Germinal center (tissue), 1 donor: ENCODE measurements around the gene OR5J2.
"Not testable (repeated sequence)": the region's sequence is repeated elsewhere in the genome, so short reads cannot be mapped to it uniquely, and the experiment has no call there.

Experiments
- DNase-seq: peaks from one replicate; pipeline ENCODE4 v3.0.0; 2012; ENCODE audit warnings: mixed read lengths, low spot score

The OR5J2 gene

DNA sequence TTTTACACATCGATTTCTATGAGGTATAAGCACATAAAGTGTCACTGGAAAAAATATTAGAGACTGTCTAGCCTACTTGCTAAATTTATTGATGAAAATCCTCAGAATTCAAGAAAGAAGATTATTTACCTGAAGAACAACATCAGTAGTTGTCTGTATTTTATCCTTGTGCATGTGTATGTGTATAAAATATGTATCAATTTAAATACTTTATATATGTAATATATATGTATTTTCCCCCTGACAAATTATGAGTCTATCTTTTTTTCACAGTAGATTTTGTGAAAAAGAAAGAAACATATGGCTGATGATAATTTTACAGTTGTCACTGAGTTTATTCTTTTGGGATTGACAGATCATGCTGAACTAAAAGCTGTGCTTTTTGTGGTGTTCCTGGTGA, at the start of gene OR5J2:
OR5J2 (plus strand) TSS at position 301 of the 400 bp plus-strand sequence; CDS start at position 301, 0 bp downstream.
- DNase-seq, result no peak

DNA sequence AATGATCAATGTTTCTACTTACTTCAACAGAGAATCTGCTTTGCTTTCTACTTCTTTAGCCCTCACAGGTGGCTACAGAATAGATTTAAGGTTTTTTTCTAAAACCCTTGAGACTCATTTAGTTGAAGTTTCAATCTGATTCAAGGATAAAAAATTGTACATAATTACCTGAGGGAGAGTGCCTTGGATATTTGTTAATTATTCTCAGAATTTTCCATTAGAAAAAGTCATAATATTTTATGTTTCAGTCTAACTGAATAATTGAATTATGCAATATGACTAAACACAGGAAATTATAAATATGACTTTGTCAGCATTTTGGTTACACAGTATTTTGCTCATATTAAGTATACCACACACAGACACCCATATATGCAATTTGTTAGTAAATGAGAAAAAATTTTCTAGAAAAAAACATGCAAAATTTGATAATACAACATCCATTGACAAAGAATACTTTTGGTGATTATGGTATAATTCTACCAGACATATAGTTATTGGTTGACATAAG, 36.2 kb upstream of the OR5J2 start, which contains the start of gene OR8J3:
OR8J3 (minus strand) TSS at position 51 of the 511 bp plus-strand sequence. CDS start 2,483 bp downstream, outside the sequence.
- DNase-seq, result no peak

DNA sequence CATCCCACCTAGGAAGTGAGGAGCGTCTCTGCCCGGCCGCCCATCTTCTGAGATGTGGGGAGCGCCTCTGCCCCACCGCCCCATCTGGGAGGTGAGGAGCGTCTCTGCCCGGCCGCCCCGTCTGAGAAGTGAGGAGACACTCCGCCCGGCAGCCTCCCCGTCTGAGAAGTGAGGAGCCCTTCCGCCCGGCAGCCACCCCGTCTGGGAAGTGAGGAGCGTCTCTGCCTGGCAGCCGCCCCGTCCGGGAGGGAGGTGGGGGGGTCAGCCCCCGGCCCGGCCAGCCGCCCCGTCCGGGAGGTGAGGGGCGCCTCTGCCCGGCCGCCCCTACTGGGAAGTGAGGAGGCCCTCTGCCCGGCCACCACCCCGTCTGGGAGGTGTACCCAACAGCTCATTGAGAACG, 32.7 kb upstream of the OR5J2 start:
- not testable (repeated sequence) for DNase-seq

DNA sequence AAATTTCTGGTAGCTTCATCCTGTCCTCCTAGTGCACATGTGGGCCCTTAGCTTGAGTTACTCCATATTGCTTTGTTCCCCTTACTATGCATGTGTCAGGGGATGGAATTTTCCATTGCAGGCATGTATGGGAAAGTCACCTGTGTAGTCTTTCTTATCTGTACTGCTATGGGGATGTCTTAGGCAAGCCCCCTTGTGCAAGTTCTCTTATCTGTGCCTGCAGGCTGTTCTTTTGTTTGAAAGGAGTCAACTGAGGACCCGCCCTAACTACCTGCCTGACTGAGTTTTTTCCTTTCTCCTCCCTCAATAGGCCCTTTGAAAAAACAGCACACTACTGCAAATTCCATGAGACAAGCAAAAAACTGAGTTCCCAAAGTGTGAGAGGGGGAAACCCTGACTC, 25.0 kb upstream of the OR5J2 start:
- no peak for DNase-seq

DNA sequence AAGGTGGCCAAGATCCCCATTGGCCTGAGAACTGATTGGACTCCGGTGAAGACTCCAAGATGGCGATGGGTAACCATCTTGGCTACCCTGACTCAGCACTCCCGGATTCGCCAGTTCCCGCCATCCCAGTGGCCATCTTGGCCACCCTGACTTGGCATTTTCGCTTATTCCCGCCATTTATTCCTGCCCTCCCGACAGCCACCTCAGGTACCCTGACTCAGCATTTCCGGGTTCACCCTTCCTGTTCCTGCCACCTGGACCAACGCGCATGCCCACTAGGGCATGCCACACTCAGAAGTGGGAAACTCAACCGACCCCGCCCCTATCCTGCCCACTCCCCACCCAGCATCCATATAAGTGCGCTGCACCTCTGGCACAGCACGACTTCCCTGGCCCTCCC, 24.1 kb upstream of the OR5J2 start:
- DNase-seq, result no peak

DNA sequence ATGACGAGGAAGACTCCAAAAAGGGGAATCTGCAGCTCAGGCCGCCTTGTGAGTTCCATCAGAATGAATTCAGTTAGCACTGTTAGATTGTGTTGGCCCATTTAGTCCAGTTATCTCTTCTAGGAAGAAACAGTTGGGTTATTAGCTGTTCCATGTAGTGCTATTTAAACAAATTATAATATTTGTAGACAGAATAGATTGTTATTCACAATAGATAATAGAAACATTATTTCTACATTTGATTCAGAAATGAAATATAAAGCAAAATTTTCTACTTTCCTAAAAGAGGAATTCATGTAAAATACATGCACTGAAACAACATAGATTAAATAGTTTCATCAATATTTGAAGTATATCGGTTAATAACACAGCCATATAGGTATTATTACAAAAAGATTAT, 16.2 kb upstream of the OR5J2 start, which contains the start of gene OR8K5:
OR8K5 (minus strand) TSS at position 101 of the 400 bp plus-strand sequence; CDS start at position 101, 0 bp downstream.
- DNase-seq, result no peak

DNA sequence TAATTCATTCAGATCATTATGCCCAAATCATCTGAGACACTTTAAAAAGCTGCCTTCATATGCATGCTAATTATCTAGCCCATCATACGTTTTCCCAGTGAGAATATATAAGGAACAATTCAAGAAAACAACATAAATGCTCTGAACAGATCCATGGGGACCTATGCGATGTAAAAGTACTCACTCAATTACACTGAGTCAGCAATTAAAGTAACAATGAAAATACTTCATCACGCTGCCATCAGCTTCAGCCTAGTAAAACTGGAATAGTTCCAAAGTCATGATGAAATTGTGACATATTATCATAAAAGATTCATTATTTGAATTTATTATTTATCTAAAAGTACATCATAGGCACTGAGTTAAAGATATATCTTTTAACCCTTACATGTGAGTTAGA, 12.6 kb upstream of the OR5J2 start:
- no peak for DNase-seq

DNA sequence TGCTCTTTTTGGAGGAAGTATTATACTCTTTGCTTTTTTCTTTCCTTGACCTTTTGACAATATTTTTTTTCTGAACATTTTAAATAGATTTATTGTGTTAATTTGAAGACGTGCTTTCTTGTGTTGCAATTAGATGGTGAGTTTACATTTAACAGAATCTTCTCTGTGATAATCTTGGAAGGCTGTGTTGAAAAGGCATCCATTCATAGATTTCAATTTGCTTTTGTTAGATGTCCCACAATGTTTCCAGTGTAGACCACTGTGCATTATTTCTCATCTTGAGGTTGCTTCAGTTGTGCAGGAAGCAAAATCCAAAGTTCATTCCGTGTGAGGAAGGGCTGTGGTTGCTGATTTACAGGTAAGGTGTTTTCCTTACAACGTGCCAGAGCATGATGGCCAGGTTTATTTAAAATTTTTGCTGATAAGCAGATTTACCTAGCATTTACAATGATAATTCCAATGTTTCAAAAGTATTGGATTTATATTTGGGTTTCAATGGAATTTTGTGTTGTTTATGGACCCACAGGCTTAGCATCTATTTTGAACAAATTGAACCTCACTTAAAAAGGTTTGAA, 4.1 kb upstream of the OR5J2 start:
- DNase-seq, result no peak

DNA sequence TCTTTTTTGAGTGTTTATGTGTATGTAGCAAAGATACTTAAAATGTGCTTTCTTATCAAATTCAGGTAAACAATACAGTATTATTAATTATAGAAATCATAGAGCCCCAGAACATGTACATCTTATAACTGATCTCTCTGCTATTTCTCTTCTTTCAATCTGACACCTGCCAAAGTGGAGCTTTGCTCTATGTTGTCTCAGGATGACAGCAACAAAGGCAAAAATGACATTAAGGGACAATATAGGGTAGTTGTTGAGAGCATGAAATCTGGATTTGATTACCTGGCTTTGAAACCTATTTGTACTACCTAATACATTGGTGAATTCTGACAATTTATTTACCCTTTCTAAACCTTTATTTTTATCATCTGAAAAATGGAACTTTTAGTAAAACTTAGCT, 7.0 kb downstream of the OR5J2 start:
- DNase-seq, result no peak

DNA sequence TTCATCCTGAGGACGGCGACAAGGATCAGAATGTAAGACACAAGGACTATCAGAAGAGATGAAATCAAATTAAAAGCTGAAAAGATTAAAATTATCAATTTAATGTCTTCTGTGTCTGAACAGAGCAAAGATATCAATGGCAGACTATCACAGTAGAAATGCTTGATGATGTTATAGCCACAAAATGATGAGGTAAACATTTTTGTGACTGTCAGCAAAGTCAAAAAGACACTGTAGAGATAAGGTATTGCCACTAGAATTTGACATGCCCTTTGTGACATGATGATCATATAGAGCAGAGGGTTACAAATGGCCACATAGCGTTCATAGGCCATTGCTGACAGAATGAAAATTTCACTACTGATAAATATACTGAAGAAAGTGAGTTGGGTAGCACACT, 12.2 kb downstream of the OR5J2 start:
- no peak for DNase-seq

DNA sequence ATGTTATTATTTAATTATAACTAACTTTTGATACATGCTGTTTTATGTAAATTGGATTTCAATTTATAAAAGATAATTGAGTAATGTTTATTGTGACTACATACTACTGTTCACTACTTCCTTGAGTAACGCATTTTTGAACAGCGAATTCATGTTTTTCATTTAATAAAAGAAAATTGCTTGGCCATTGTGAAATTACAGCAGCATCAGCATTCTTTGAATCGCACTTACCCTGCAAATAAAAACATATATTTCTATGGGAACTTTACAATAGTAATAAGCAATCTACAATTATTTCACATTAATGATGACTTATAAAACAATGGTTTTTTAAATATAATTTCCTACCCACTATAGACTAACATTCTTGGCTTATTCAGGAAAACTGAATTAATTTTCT, 20.3 kb downstream of the OR5J2 start:
- DNase-seq, result no peak

DNA sequence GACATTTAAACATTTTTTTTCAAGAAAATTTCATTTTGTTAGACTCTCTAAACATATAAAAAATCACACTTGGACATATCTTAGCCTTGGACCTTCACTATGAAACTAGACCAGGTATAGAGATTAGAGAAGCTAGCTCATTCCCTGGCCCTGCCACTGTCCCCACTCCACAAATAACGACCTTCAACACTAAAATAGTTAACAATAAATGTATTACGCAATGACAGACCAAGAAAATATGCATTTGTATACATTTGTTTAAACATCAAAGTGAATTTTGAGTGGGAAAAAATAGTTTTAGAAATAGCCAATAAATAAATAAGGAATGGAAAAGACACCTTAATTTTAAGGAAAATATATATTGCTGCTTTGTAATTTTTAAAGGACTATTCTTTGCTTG, 20.9 kb downstream of the OR5J2 start:
- no peak for DNase-seq

DNA sequence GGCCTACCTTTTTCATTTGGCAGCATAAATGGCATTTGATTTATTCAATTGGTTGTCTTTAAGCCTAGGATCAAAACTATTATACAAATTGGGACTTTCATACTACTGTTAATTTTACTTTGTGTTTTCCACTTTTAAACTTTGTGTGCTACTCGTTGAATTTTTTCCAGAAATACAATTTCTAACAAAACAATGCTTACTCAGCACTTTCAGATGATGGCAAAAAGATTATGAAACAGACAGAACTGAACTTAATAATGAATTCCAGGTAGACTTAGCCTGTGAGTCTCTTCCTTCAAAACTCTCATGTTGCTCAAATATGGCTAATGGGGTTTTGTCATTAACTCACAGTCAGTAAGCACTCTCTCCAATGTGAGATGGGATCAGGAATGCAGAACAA, 31.4 kb downstream of the OR5J2 start:
- DNase-seq, result no peak

DNA sequence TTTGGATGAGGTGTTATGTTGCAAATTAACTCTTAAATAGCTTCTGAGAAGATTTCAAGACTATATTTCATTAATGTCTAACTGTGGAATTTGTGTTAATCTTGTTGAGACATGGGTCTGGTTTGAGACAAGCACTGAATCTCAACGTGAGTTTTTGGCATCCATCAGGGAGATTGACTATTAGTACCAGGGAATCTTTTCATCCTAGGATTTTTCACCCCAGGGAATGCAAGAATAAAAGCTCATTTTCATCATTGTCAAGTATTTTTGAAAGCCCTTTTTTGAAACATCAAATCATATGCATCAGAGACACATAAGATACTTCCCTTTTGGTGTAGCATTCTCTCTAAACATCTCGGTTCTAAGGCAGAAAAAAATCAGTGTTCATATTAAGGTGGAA, 38.1 kb downstream of the OR5J2 start:
- no peak for DNase-seq

DNA sequence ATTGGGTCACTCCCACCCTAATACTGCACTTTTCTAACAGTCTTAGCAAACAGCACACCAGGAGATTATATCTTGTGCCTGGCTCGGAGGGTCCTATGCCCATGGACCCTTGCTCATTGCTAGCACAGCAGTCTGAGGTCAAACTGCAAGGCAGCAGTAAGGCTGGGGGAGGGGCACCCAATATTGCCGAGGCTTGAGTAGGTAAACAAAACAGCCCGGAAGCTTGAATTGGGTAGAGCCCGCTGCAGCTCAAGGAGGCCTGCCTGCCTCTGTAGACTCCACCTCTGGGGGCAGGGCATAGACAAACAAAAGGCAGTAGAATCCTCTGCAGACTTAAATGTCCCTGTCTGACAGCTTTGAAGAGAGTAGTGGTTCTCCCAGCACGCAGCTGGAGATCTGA, 43.3 kb downstream of the OR5J2 start:
- not testable (repeated sequence) for DNase-seq
